HCT116 (cell line): ENCODE results near the gene HCST. TPM values are rescaled to one million over a fixed set of nuclear protein-coding genes. Genes with fewer than 3 reads are reported as not detected.
A peak's percentile ranks its signal among the peaks of the same experiment; 100 is the strongest.

ENCODE experiments used
- ATAC-seq: fragments of 200-7000 bp; cut with Tn5 transposase; 2 replicates; pipeline ENCODE4 v1.9.1; 2020; ENCODE audit warnings: mild to moderate bottlenecking, moderate library complexity
- BruUV-seq: library from RNA; stranded (reverse); fragments of 400-500 nt; replicated peaks from 2 replicates; lab custom pipeline; 2021; lab: Mats Ljungman, UMichigan
- CTCF ChIA-PET: fragments of 300-600 bp; sonication (Branson Sonifier 250); formaldehyde crosslinking; loops from one replicate; lab custom pipeline; 2021; ENCODE audit warnings: antibody characterized with exemption; lab: Charles Lee
- POLR2A ChIA-PET: fragments of 300-600, 350-600 bp; sonication (Branson Sonifier 250); formaldehyde crosslinking; loops from one replicate; lab custom pipeline; 2021; ENCODE audit warnings: antibody characterized with exemption; lab: Charles Lee
- RAD21 ChIA-PET, 2 experiments: fragments of 300-600 bp; sonication (Branson Sonifier 250); formaldehyde crosslinking; loops; one replicate each; lab custom pipeline; 2023; ENCODE audit warnings: low total read pairs in 2 of 2; ENCODE audit not compliant: uncharacterized antibody in 2 of 2, unreplicated experiment in 2 of 2, low non-redundant PET in 1 of 2; lab: Charles Lee
- DNase-seq: peaks from one replicate; pipeline ENCODE4 v3.0.0-alpha.2; 2010; ENCODE audit warnings: low read depth, low spot score
- H2AFZ ChIP-seq: fragments of 200-600 bp; shearing (Covaris generic), sonication (generic); 2 replicates; pipeline ENCODE4 v1.6.1; 2017; ENCODE audit warnings: low read depth, mixed run types, mixed read lengths, antibody characterized with exemption, low read length; ENCODE audit not compliant: poor library complexity, severe bottlenecking
- H3K27ac ChIP-seq: 2 replicates; pipeline ENCODE4 v1.5.1; 2012; ENCODE audit warnings: low read depth, low read length
- H3K27me3 ChIP-seq: fragments of 200-600 bp; sonication (generic); 2 replicates; pipeline ENCODE4 v1.6.1; 2016; ENCODE audit warnings: mixed run types, low read length, mixed read lengths; ENCODE audit not compliant: insufficient read depth
- H3K36me3 ChIP-seq, 2 experiments: fragments of 200-500 bp in 1 of 2; fragments of 200-600 bp in 1 of 2; sonication (Bioruptor generic) in 1 of 2; sonication (generic) in 1 of 2; 2 replicates each; pipeline versions ENCODE4 v1.5.1 to v1.6.1; 2014 to 2016; ENCODE audit warnings: low read length in 2 of 2, inconsistent platforms in 1 of 2, mixed read lengths in 1 of 2, mixed run types in 1 of 2; ENCODE audit not compliant: insufficient read depth in 2 of 2, control insufficient read depth in 1 of 2
- H3K4me1 ChIP-seq, 2 experiments: fragments of 200-600 bp in 1 of 2; sonication (generic) in 1 of 2; 2 replicates each; pipeline versions ENCODE4 v1.5.1 to v1.6.1; 2012 to 2017; ENCODE audit warnings: low read length in 2 of 2, inconsistent platforms in 1 of 2, mild to moderate bottlenecking in 1 of 2, mixed read lengths in 1 of 2, mixed run types in 1 of 2, moderate library complexity in 1 of 2; ENCODE audit not compliant: insufficient read depth in 2 of 2, control insufficient read depth in 1 of 2
- H3K4me2 ChIP-seq: fragments of 200-600 bp; sonication (generic); 2 replicates; pipeline ENCODE4 v1.6.1; 2017; ENCODE audit warnings: mixed run types, low read length, mixed read lengths
- H3K4me3 ChIP-seq, 2 experiments: fragments of 200-600 bp in 1 of 2; sonication (generic) in 1 of 2; replicated peaks in 1 of 2; 2 replicates each; pipeline ENCODE4 v1.5.1; 2011 to 2016; ENCODE audit warnings: low read length in 2 of 2, control low read depth in 1 of 2, low read depth in 1 of 2, mild to moderate bottlenecking in 1 of 2, mixed read lengths in 1 of 2, mixed run types in 1 of 2
- H3K79me2 ChIP-seq: fragments of 200-600 bp; sonication (generic); 2 replicates; pipeline ENCODE4 v1.6.1; 2017; ENCODE audit warnings: mild to moderate bottlenecking, mixed run types, low read length, moderate library complexity, mixed read lengths; ENCODE audit not compliant: insufficient read depth
- H3K9ac ChIP-seq: fragments of 200-600 bp; sonication (generic); 2 replicates; pipeline ENCODE4 v1.6.1; 2016; ENCODE audit warnings: low read length, mixed read lengths
- H3K9me2 ChIP-seq: fragments of 200-600 bp; sonication (generic), shearing (Covaris generic); 2 replicates; pipeline ENCODE4 v1.6.1; 2017; ENCODE audit warnings: mixed run types, mild to moderate bottlenecking, moderate library complexity; ENCODE audit not compliant: insufficient read depth
- H3K9me3 ChIP-seq, 2 experiments: fragments of 200-500 bp in 1 of 2; fragments of 200-600 bp in 1 of 2; sonication (Bioruptor generic) in 1 of 2; sonication (generic) in 1 of 2; 2 replicates each; pipeline ENCODE4 v1.6.1; 2014 to 2017; ENCODE audit warnings: low read length in 2 of 2, mixed read lengths in 2 of 2, inconsistent platforms in 1 of 2, low read depth in 1 of 2, mild to moderate bottlenecking in 1 of 2, mixed run types in 1 of 2, moderate library complexity in 1 of 2; ENCODE audit not compliant: control insufficient read depth in 1 of 2, insufficient read depth in 1 of 2
- H4K20me1 ChIP-seq: fragments of 200-600 bp; sonication (generic), shearing (Covaris generic); 2 replicates; pipeline ENCODE4 v1.6.1; 2017; ENCODE audit warnings: mixed run types, mild to moderate bottlenecking, moderate library complexity; ENCODE audit not compliant: insufficient read depth
- CBX3 ChIP-seq: IDR thresholded peaks from 2 replicates; pipeline ENCODE4 v1.6.1; 2012; ENCODE audit warnings: low read depth
- CEBPB ChIP-seq: IDR thresholded peaks from 2 replicates; pipeline ENCODE4 v1.6.1; 2012; ENCODE audit warnings: low read depth
- EGR1 ChIP-seq: IDR thresholded peaks from 2 replicates; pipeline ENCODE4 v1.6.1; 2012; ENCODE audit warnings: low read depth
- EZH2 ChIP-seq: fragments of 200-600 bp; sonication (generic); IDR thresholded peaks from 2 replicates; pipeline ENCODE4 v1.6.1; 2017; ENCODE audit warnings: antibody characterized with exemption, mixed run types
- FOSL1 ChIP-seq: IDR thresholded peaks from 2 replicates; pipeline ENCODE4 v1.6.1; 2012; ENCODE audit warnings: low read depth
- JUND ChIP-seq: IDR thresholded peaks from 2 replicates; pipeline ENCODE4 v1.6.1; 2012
- POLR2A ChIP-seq: IDR thresholded peaks from 2 replicates; pipeline ENCODE4 v1.7.0; 2011; ENCODE audit warnings: borderline replicate concordance; ENCODE audit not compliant: insufficient read depth, insufficient read length; ENCODE audit errors: extremely low read depth
- POLR2AphosphoS5 ChIP-seq: IDR thresholded peaks from 2 replicates; pipeline ENCODE4 v1.6.1; 2011; ENCODE audit warnings: mild to moderate bottlenecking, low read depth, low read length, moderate library complexity
- RAD21 ChIP-seq: IDR thresholded peaks from 2 replicates; pipeline ENCODE4 v1.6.1; 2012; ENCODE audit warnings: low read depth, mild to moderate bottlenecking
- SIN3A ChIP-seq: IDR thresholded peaks from 2 replicates; pipeline ENCODE4 v1.6.1; 2012; ENCODE audit warnings: low read depth
- SP1 ChIP-seq: IDR thresholded peaks from 2 replicates; pipeline ENCODE4 v1.6.1; 2012; ENCODE audit warnings: low read depth
- SRF ChIP-seq: IDR thresholded peaks from 2 replicates; pipeline ENCODE4 v1.6.1; 2012; ENCODE audit warnings: low read depth
- TCF7L2 ChIP-seq: IDR thresholded peaks from 2 replicates; pipeline ENCODE4 v1.7.0; 2011; ENCODE audit warnings: borderline replicate concordance, inconsistent platforms; ENCODE audit not compliant: insufficient read depth, insufficient read length; ENCODE audit errors: extremely low read depth
- ZFX ChIP-seq: fragments of 450-650 bp; IDR thresholded peaks from 2 replicates; pipeline ENCODE4 v1.6.1; 2017
- ZNF274 ChIP-seq: fragments of 200-500 bp; sonication (Bioruptor generic); IDR thresholded peaks from 2 replicates; pipeline ENCODE4 v1.6.1; 2014; ENCODE audit warnings: mild to moderate bottlenecking, low read depth, low read length, inconsistent platforms
- intact Hi-C: fragments of 100-400 bp; cut with micrococcal nuclease; formaldehyde crosslinking; loops from 2 replicates; pipeline ENCODE4 v1.10.0; 2022
- total RNA-seq: library from RNA; stranded (reverse); gene quantifications from one replicate; pipeline ENCODE4 v1.2.1, GENCODE V29; 2021; ENCODE audit not compliant: unreplicated experiment
- TF ChIP-seq, protein P1 (sequence below): IDR thresholded peaks from 2 replicates; pipeline ENCODE4 v1.6.1; 2012
- TF ChIP-seq, protein P2 (sequence below): IDR thresholded peaks from 2 replicates; pipeline ENCODE4 v1.6.1; 2012; ENCODE audit warnings: low read depth
- TF ChIP-seq, protein P3 (sequence below): IDR thresholded peaks from 2 replicates; pipeline ENCODE4 v1.6.1; 2012
- TF ChIP-seq, protein P4 (sequence below): IDR thresholded peaks from 2 replicates; pipeline ENCODE4 v1.6.1; 2011; ENCODE audit warnings: mild to moderate bottlenecking, low read length, moderate library complexity; ENCODE audit not compliant: insufficient replicate concordance; ENCODE audit errors: extremely low read depth
- TF ChIP-seq, protein P5 (sequence below), 3 experiments: fragments of 200-600 bp in 1 of 3; sonication (generic) in 1 of 3; IDR thresholded peaks in 2 of 3; conservative IDR thresholded peaks in 1 of 3; 2 replicates each; pipeline ENCODE4 v1.5.1; 2012 to 2017; ENCODE audit warnings: low read depth in 2 of 3, low read length in 2 of 3, antibody characterized with exemption in 1 of 3, borderline replicate concordance in 1 of 3, control low read depth in 1 of 3, mild to moderate bottlenecking in 1 of 3, mixed read lengths in 1 of 3, mixed run types in 1 of 3, moderate library complexity in 1 of 3; ENCODE audit not compliant: insufficient read depth in 1 of 3

HCST gene
- total RNA-seq, 1 experiment from 2014 or later: 1.2 TPM

DNA sequence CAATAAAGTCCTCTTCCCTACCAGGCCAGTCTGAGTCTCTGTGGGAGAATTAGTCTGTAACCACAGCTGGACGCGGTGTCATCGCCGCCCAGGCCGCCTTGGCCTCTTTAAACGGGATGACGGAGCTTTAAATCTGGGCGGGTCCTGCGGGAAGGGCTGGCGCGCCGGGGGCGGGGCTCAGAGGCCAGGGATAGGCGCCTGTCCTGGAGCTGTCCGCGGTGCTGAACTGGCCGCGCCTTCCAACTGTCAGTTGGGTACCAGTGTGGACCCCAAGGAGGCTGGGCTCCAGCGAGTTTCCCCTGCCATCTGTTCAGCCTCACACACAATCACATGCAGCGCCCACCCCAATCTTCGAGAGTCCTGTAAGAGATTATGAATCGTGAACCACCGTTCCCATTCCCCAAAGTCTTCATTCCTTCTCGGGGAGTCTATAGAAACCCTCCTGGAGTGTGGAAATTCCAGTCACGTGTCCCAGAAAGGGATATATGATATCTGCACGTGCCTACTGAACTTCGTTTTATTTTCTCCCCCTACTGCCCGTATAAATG lies 22.5 kb upstream of the HCST start:
- ChIA-PET CTCF (interaction anchor here (0.6 to 1.5 kb wide), 4 partner anchors 10 to 185 kb away, joined by 3 to 12 read pairs (median 7); no protein-coding TSS in a partner anchor), RAD21 (interaction anchor here (0.7 to 1.1 kb wide), 4 partner anchors 10 to 60 kb away, joined by 3 to 8 read pairs (median 3); no protein-coding TSS in a partner anchor), POLR2A (interaction anchor here (1.0 to 1.5 kb wide), 3 partner anchors 10 to 51 kb away, joined by 4 to 6 read pairs (median 6); partner anchors contain the start of gene APLP1)
- BruUV-seq: no TSS peak
- intact Hi-C loops: loop anchor here (2.0 to 10.0 kb wide), 4 partner anchors 51 to 188 kb away; partner anchors contain the start of genes THAP8 and WDR62
- no peaks in the 10 kb centered on the region for H3K27me3 ChIP-seq
- no peaks in the 10 kb centered on the region for H4K20me1 ChIP-seq
- no peak overlapping the region for H3K9ac ChIP-seq
- no peaks in the 10 kb centered on the region for H3K9me3 ChIP-seq
- no peaks in the 10 kb centered on the region; a peak in 1 of 4 replicates for H3K36me3 ChIP-seq
- H3K27ac ChIP-seq: no peak overlapping the region
- H3K79me2 ChIP-seq: no peaks in the 10 kb centered on the region
- peaks cover 2 to 11% of the 10 kb centered on the region in 2 experiments; a peak in 2 of 4 replicates for H3K4me1 ChIP-seq
- peak overlapping the region; percentile 63 for H3K4me2 ChIP-seq
- peak; percentile 97 for ATAC-seq
- peak; percentile 75 for DNase-seq
- H3K4me3 ChIP-seq: no peak overlapping the region
- H3K9me2 ChIP-seq: no peaks in the 10 kb centered on the region
- H2AFZ ChIP-seq: no peak overlapping the region
- TF ChIP-seq POLR2AphosphoS5: 0 out of 2 replicates have a peak, but pooled peaks have one; percentile 20
- no peak for TF ChIP-seq EGR1
- TF ChIP-seq, protein P1, sequence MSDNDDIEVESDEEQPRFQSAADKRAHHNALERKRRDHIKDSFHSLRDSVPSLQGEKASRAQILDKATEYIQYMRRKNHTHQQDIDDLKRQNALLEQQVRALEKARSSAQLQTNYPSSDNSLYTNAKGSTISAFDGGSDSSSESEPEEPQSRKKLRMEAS: peak; percentile 76
- TF ChIP-seq EZH2: no peak
- TF ChIP-seq, protein P2, sequence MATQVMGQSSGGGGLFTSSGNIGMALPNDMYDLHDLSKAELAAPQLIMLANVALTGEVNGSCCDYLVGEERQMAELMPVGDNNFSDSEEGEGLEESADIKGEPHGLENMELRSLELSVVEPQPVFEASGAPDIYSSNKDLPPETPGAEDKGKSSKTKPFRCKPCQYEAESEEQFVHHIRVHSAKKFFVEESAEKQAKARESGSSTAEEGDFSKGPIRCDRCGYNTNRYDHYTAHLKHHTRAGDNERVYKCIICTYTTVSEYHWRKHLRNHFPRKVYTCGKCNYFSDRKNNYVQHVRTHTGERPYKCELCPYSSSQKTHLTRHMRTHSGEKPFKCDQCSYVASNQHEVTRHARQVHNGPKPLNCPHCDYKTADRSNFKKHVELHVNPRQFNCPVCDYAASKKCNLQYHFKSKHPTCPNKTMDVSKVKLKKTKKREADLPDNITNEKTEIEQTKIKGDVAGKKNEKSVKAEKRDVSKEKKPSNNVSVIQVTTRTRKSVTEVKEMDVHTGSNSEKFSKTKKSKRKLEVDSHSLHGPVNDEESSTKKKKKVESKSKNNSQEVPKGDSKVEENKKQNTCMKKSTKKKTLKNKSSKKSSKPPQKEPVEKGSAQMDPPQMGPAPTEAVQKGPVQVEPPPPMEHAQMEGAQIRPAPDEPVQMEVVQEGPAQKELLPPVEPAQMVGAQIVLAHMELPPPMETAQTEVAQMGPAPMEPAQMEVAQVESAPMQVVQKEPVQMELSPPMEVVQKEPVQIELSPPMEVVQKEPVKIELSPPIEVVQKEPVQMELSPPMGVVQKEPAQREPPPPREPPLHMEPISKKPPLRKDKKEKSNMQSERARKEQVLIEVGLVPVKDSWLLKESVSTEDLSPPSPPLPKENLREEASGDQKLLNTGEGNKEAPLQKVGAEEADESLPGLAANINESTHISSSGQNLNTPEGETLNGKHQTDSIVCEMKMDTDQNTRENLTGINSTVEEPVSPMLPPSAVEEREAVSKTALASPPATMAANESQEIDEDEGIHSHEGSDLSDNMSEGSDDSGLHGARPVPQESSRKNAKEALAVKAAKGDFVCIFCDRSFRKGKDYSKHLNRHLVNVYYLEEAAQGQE: peak; percentile 98
- no peak for TF ChIP-seq ZFX
- TF ChIP-seq, protein P3, sequence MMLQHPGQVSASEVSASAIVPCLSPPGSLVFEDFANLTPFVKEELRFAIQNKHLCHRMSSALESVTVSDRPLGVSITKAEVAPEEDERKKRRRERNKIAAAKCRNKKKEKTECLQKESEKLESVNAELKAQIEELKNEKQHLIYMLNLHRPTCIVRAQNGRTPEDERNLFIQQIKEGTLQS: no peak
- TF ChIP-seq FOSL1: no peak
- no peak for TF ChIP-seq JUND
- no peak for TF ChIP-seq RAD21
- TF ChIP-seq, protein P4, sequence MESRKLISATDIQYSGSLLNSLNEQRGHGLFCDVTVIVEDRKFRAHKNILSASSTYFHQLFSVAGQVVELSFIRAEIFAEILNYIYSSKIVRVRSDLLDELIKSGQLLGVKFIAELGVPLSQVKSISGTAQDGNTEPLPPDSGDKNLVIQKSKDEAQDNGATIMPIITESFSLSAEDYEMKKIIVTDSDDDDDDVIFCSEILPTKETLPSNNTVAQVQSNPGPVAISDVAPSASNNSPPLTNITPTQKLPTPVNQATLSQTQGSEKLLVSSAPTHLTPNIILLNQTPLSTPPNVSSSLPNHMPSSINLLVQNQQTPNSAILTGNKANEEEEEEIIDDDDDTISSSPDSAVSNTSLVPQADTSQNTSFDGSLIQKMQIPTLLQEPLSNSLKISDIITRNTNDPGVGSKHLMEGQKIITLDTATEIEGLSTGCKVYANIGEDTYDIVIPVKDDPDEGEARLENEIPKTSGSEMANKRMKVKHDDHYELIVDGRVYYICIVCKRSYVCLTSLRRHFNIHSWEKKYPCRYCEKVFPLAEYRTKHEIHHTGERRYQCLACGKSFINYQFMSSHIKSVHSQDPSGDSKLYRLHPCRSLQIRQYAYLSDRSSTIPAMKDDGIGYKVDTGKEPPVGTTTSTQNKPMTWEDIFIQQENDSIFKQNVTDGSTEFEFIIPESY: no peak
- no peak for TF ChIP-seq CEBPB
- peak; percentile 86 for TF ChIP-seq SIN3A
- TF ChIP-seq TCF7L2: no peak
- TF ChIP-seq SP1: peak; percentile 51; the same call in 1 of the 2 replicates
- TF ChIP-seq SRF: no peak
- TF ChIP-seq ZNF274: no peak
- no peak for TF ChIP-seq POLR2A
- TF ChIP-seq CBX3: no peak
- TF ChIP-seq, protein P5, sequence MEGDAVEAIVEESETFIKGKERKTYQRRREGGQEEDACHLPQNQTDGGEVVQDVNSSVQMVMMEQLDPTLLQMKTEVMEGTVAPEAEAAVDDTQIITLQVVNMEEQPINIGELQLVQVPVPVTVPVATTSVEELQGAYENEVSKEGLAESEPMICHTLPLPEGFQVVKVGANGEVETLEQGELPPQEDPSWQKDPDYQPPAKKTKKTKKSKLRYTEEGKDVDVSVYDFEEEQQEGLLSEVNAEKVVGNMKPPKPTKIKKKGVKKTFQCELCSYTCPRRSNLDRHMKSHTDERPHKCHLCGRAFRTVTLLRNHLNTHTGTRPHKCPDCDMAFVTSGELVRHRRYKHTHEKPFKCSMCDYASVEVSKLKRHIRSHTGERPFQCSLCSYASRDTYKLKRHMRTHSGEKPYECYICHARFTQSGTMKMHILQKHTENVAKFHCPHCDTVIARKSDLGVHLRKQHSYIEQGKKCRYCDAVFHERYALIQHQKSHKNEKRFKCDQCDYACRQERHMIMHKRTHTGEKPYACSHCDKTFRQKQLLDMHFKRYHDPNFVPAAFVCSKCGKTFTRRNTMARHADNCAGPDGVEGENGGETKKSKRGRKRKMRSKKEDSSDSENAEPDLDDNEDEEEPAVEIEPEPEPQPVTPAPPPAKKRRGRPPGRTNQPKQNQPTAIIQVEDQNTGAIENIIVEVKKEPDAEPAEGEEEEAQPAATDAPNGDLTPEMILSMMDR (IDR thresholded peaks at IDR 0.05 in 2 of 3, conservative IDR thresholded peaks at IDR 0.05 in 1 of 3; ENCODE audit: borderline replicate concordance in 1 of 3, insufficient read depth in 1 of 3, low read depth in 2 of 3, low read length in 2 of 3): no peak
